ENCODE measurements around the gene FANCD2. TPM values are rescaled to one million over a fixed set of nuclear protein-coding genes. Genes with fewer than 3 reads are reported as not detected.
A peak's percentile ranks its signal among the peaks of the same experiment; 100 is the strongest.

The FANCD2 gene
- total RNA-seq, 6 experiments from 2014 or later: 9.7 to 21.7 (median 17.5) TPM

GRCh38 chr3:9994086-9994844 lies 32.0 kb upstream of the FANCD2 start:
- H3K9me3 Mint-ChIP-seq: no peaks in the 10 kb centered on the region
- H3K27me3 Mint-ChIP-seq (ENCODE audit: insufficient read depth): no peaks in the 10 kb centered on the region
- DNase-seq: no peak
- peak overlapping the region; percentile 1; the same call in 1 of the 2 replicates for H3K27ac Mint-ChIP-seq
- H3K36me3 Mint-ChIP-seq (ENCODE audit: low read depth): peaks cover 14% of the 10 kb centered on the region; the same call in 1 of the 2 replicates
- H3K4me3 Mint-ChIP-seq: no peak overlapping the region
- TF ChIP-seq CTCF (IDR thresholded peaks at IDR 0.05): no peak
- H3K4me1 Mint-ChIP-seq (ENCODE audit: low read depth): peaks cover 12% of the 10 kb centered on the region

GRCh38 chr3:10000686-10001085 lies 25.6 kb upstream of the FANCD2 start:
- DNase-seq: no peak
- Mint-ChIP-seq H3K4me1 (ENCODE audit: low read depth) (peaks cover under 1% of the 10 kb centered on the region; the same call in 1 of the 2 replicates), H3K9me3 (no peaks in the 10 kb centered on the region), H3K27me3 (ENCODE audit: insufficient read depth) (no peaks in the 10 kb centered on the region; the same call in 1 of the 2 replicates), H3K27ac (no peak overlapping the region), H3K36me3 (ENCODE audit: low read depth) (peaks cover 34% of the 10 kb centered on the region), H3K4me3 (no peak overlapping the region)
- no peak for TF ChIP-seq CTCF (IDR thresholded peaks at IDR 0.05)

- Mint-ChIP-seq H3K27ac (no peak overlapping the region), H3K4me3 (no peak overlapping the region), H3K4me1 (ENCODE audit: low read depth) (peaks cover 5% of the 10 kb centered on the region; the same call in 1 of the 2 replicates), H3K27me3 (ENCODE audit: insufficient read depth) (peaks cover 2% of the 10 kb centered on the region), H3K36me3 (ENCODE audit: low read depth) (peaks cover 24% of the 10 kb centered on the region), H3K9me3 (no peaks in the 10 kb centered on the region)
- TF ChIP-seq CTCF (IDR thresholded peaks at IDR 0.05): no peak
- DNase-seq: no peak
Measured at GRCh38 chr3:10002951-10003350, 23.3 kb upstream of the FANCD2 start.

GRCh38 chr3:10004506-10004905 lies 21.7 kb upstream of the FANCD2 start:
- Mint-ChIP-seq H3K4me1 (ENCODE audit: low read depth) (peaks cover 18% of the 10 kb centered on the region), H3K4me3 (no peak overlapping the region), H3K36me3 (ENCODE audit: low read depth) (peaks cover 20% of the 10 kb centered on the region), H3K27ac (no peak overlapping the region), H3K9me3 (no peaks in the 10 kb centered on the region), H3K27me3 (ENCODE audit: insufficient read depth) (peaks cover 2% of the 10 kb centered on the region)
- no peak for TF ChIP-seq CTCF (IDR thresholded peaks at IDR 0.05)
- no peak for DNase-seq

GRCh38 chr3:10004960-10005564 lies 21.2 kb upstream of the FANCD2 start:
- no peak for DNase-seq
- H3K4me1 Mint-ChIP-seq (ENCODE audit: low read depth): peaks cover 18% of the 10 kb centered on the region
- H3K27me3 Mint-ChIP-seq (ENCODE audit: insufficient read depth): peaks cover 2% of the 10 kb centered on the region
- TF ChIP-seq CTCF (IDR thresholded peaks at IDR 0.05): no peak
- H3K27ac Mint-ChIP-seq: no peak overlapping the region
- peaks cover 20% of the 10 kb centered on the region for H3K36me3 Mint-ChIP-seq (ENCODE audit: low read depth)
- H3K4me3 Mint-ChIP-seq: no peak overlapping the region
- H3K9me3 Mint-ChIP-seq: no peaks in the 10 kb centered on the region
